Testis (tissue), 2 donors: Measurements from ENCODE around the gene EPS15.

ENCODE experiments used
- POLR2A ChIP-seq: fragments of 450-650 bp; IDR thresholded peaks from one replicate; pipeline ENCODE4 v1.6.1; 2017; ENCODE audit warnings: antibody characterized with exemption, mild to moderate bottlenecking, moderate library complexity
- TF ChIP-seq, protein P1 (sequence below), 3 experiments: fragments of 450-650 bp in 2 of 3; fragments of 200-600 bp in 1 of 3; sonication (generic) in 1 of 3; IDR thresholded peaks; one replicate each; pipeline ENCODE4 v1.5.1; 2016 to 2019; ENCODE audit warnings: antibody characterized with exemption in 3 of 3, mild to moderate bottlenecking in 2 of 3, moderate library complexity in 1 of 3

DNA sequence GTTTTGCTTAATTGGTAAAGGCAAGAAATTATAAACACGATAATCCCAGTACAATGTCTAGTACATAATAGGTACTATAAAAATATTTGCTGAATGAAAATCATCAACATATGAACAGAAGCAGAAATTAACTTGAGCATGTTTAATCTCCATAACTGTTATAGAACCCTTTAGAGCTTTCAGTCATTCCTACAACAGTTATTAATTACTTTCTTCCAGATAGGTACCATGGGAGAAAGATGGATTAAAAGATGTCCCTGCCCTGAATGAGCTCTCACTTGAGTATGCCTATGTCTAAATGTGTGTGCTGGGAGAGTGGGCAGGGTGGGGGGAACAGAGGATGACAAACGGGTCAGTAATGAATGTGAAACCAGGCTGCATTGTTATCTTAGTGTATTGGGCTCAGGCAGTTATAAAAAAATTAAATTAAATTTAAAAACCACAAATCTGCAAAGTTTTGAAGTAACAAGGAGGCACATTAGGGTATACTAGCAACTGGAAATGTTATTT is 2.4 kb downstream of the EPS15 start:
- TF ChIP-seq, protein P1, sequence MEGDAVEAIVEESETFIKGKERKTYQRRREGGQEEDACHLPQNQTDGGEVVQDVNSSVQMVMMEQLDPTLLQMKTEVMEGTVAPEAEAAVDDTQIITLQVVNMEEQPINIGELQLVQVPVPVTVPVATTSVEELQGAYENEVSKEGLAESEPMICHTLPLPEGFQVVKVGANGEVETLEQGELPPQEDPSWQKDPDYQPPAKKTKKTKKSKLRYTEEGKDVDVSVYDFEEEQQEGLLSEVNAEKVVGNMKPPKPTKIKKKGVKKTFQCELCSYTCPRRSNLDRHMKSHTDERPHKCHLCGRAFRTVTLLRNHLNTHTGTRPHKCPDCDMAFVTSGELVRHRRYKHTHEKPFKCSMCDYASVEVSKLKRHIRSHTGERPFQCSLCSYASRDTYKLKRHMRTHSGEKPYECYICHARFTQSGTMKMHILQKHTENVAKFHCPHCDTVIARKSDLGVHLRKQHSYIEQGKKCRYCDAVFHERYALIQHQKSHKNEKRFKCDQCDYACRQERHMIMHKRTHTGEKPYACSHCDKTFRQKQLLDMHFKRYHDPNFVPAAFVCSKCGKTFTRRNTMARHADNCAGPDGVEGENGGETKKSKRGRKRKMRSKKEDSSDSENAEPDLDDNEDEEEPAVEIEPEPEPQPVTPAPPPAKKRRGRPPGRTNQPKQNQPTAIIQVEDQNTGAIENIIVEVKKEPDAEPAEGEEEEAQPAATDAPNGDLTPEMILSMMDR (IDR thresholded peaks at IDR 0.05), result no peak
- no peak for TF ChIP-seq POLR2A
